BLaER1 (cell line): ENCODE results near the gene EFNA5.

Source experiments
- H3K27ac ChIP-seq: shearing (Covaris generic); formaldehyde crosslinking; 2 replicates; pipeline ENCODE4 v1.8.1; 2022
- H3K27me3 ChIP-seq: shearing (Covaris generic); formaldehyde crosslinking; 2 replicates; pipeline ENCODE4 v1.8.1; 2022
- H3K36me3 ChIP-seq: shearing (Covaris generic); formaldehyde crosslinking; 2 replicates; pipeline ENCODE4 v1.8.1; 2022
- H3K4me1 ChIP-seq: shearing (Covaris generic); formaldehyde crosslinking; 2 replicates; pipeline ENCODE4 v1.8.1; 2022
- H3K4me2 ChIP-seq: shearing (Covaris generic); formaldehyde crosslinking; 2 replicates; pipeline ENCODE4 v1.8.1; 2022
- H3K4me3 ChIP-seq: shearing (Covaris generic); formaldehyde crosslinking; 2 replicates; pipeline ENCODE4 v1.8.1; 2022
- H3K9ac ChIP-seq: shearing (Covaris generic); formaldehyde crosslinking; 2 replicates; pipeline ENCODE4 v1.8.1; 2022
- H3K9me3 ChIP-seq: shearing (Covaris generic); formaldehyde crosslinking; 2 replicates; pipeline ENCODE4 v1.8.1; 2022
- H4K20me1 ChIP-seq: shearing (Covaris generic); formaldehyde crosslinking; 2 replicates; pipeline ENCODE4 v1.8.1; 2022
- Cebpa-rat ChIP-seq: shearing (Covaris generic); IDR thresholded peaks from 2 replicates; pipeline ENCODE4 v1.8.1; 2022

EFNA5 gene

DNA sequence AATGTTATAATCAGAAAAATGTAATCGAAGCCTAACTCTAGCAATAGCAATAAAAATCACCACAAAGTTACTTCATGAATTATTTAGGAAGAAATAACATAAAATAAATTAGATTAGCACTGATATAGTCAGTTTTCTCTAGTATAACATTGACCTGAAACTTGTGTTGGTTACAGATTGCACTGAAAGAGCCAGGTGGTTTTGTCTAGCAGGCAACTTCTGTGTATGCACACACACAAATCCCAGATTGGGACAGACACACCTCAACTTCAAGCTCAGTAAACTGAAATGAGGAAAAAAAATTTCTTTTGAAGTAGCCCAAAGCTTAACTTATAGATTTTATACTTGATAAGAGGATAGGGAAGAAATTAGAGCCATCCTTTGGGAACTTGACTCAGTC lies 129.3 kb downstream of the EFNA5 start:
- Histone ChIP-seq H3K9ac (no peak overlapping the region), H3K4me2 (no peak overlapping the region), H3K4me3 (no peak overlapping the region), H3K9me3 (no peaks in the 10 kb centered on the region), H3K36me3 (no peaks in the 10 kb centered on the region), H3K4me1 (peaks cover 14% of the 10 kb centered on the region), H3K27ac (no peak overlapping the region), H3K27me3 (no peaks in the 10 kb centered on the region), H4K20me1 (no peaks in the 10 kb centered on the region)
- no peak for TF ChIP-seq Cebpa-rat

DNA sequence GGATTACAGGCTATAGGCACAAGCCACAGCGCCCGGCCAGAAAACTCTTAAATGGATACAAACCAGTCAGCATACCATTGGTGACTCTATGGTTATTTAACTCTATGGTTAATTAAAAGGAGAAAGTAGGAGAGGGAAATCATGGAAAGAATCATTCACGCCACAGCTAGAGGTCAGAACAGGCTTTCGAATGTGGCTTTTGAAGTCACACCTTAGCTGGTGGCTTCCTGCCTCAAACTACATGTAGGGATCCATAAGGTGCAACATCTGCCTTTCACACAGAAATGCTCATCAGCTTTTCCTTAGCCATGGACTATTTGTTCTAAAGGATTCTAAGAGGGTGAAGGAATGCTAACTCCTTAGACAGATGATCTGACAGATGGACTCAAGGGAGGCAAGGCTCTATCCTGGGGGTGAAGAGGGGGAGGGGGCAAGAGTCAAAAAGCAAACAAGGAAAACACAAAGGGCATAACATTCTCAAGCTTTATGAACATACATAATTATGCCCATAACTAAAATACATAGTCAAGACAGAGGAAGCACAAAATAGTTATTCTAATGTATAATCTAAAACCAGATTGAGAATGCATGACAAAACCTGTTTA lies 130.9 kb downstream of the EFNA5 start:
- no peaks in the 10 kb centered on the region for H3K36me3 ChIP-seq
- H3K4me1 ChIP-seq, result peaks cover 14% of the 10 kb centered on the region
- no peak overlapping the region for H3K9ac ChIP-seq
- H3K4me2 ChIP-seq, result no peak overlapping the region
- no peak overlapping the region for H3K27ac ChIP-seq
- no peaks in the 10 kb centered on the region for H4K20me1 ChIP-seq
- no peaks in the 10 kb centered on the region for H3K9me3 ChIP-seq
- H3K4me3 ChIP-seq, result no peak overlapping the region
- TF ChIP-seq Cebpa-rat, result no peak
- no peaks in the 10 kb centered on the region for H3K27me3 ChIP-seq

DNA sequence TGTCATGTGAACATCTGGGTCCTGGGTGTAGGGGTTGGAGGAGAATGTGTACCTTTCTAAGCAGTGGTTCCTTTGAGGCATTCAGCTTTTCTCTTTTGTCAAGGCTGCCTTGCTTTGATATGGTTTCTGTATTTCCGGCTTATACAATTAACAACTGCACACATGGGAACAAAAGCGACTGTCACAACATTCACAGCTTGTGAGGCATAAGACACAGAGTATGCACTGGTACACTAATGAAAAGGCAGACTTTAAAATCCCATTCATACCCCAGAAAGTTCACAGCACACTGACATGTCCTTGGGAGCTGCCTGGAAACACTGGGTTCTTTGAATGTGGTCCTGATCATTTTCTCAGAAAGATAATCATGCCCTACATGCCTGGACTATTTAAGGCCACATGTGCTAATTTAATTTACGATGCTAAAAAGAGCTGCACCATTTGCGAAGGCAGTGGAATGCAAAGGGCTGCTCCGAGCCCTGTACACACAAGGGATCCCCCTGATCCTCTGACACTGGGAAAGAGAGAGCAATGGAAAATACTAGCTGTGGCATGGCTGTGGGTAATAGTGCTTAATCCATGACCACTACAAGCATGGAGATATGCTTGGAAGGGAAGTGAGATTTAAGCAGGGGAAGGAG lies 131.8 kb downstream of the EFNA5 start:
- Histone ChIP-seq H3K4me3 (no peak overlapping the region), H3K36me3 (no peaks in the 10 kb centered on the region), H3K9ac (no peak overlapping the region), H3K9me3 (no peaks in the 10 kb centered on the region), H4K20me1 (no peaks in the 10 kb centered on the region), H3K27me3 (no peaks in the 10 kb centered on the region), H3K4me2 (peak overlapping the region; percentile 37), H3K27ac (no peak overlapping the region), H3K4me1 (peaks cover 14% of the 10 kb centered on the region)
- no peak for TF ChIP-seq Cebpa-rat

DNA sequence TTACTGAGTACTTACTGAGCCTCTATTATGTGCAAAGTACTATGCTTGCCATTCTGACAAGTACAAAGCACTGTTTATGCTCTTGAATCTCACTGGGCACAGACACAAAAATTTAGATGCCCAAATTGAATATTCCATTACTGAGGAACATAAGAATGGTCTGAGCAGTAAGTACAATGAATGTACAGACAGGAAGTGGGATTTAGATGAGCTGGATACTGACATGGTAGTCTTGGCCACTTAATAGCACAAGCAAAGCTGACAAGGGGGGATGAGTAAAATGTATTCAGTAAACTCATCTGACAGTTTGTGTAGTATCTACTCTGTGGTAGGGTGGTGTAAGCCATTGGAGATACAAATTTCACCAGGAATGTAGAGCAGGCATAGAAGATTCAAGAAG lies 132.4 kb downstream of the EFNA5 start:
- H3K36me3 ChIP-seq, result no peaks in the 10 kb centered on the region
- no peak for TF ChIP-seq Cebpa-rat
- H3K4me3 ChIP-seq, result no peak overlapping the region
- peak overlapping the region; percentile 37 for H3K4me2 ChIP-seq
- no peaks in the 10 kb centered on the region for H3K9me3 ChIP-seq
- no peak overlapping the region for H3K9ac ChIP-seq
- H3K27me3 ChIP-seq, result no peaks in the 10 kb centered on the region
- H3K27ac ChIP-seq, result no peak overlapping the region
- H4K20me1 ChIP-seq, result no peaks in the 10 kb centered on the region
- H3K4me1 ChIP-seq, result peaks cover 14% of the 10 kb centered on the region

DNA sequence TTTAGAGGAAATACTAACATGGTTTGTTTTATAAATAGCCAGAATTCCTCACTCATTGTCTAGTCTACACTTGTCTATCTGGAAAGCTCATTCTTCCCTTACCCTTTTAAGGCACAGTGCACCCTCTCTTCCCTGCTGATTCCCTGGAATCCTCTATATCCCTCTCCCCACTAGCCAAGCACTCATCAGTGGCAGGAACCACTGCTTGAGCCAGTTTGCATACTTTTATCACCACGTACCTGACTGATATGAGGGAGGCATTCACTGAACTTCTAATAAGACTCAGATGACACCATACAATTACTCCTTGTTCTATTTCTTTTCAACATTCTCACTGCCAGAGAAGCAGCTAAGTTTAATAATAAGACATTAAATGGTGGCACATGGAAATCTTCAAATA lies 134.9 kb downstream of the EFNA5 start:
- TF ChIP-seq Cebpa-rat, result no peak
- Histone ChIP-seq H3K36me3 (no peaks in the 10 kb centered on the region), H3K4me1 (peaks cover 14% of the 10 kb centered on the region)

DNA sequence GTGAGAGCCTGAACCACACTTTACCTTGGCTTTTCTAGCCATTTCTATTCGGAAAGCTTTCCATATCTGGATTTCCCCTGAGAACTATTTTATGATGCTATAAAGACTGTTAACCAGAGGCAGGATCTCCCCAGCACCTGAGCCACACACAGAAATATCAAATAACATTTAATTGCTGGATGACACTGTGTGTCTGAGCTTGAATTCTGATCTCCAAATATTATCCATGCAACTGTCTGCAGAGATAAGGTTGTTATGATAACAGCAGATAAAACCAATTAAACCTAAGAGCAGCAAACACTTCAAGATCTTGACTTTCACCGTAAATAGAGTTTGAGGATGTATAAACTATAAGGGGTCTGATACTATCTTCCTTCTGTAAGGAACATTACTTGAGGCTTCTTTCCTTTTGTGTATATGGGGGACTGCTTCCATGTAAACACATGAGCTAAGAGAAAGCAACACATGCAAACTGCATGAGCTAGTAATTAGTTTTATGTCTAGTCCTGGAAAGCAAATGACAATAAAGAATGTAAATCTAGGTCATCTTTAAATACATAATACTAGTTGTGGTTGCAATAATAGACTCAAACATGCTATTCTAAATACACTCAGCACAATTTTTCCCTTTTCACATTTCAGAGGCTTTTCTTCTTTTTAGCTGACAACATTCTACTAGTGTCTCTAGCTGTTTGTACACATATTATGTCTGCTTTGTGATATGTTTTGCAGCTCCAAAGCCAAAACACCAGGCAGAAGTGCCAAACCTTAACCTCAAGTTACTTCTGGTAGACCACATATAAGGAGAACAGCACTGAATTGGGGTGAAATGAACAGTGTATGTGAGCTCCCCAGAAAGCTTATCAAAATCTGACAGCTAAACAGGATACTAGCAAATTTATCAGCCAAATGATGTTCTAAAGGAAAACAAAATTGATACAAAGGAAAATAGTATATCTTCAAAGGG lies 136.5 kb downstream of the EFNA5 start:
- no peaks in the 10 kb centered on the region for H3K27me3 ChIP-seq
- no peak overlapping the region for H3K4me2 ChIP-seq
- H3K36me3 ChIP-seq, result no peaks in the 10 kb centered on the region
- no peak overlapping the region for H3K27ac ChIP-seq
- H3K9ac ChIP-seq, result no peak overlapping the region
- H3K9me3 ChIP-seq, result no peaks in the 10 kb centered on the region
- H4K20me1 ChIP-seq, result no peaks in the 10 kb centered on the region
- H3K4me3 ChIP-seq, result no peak overlapping the region
- peaks cover 10% of the 10 kb centered on the region for H3K4me1 ChIP-seq
- no peak for TF ChIP-seq Cebpa-rat

More for the DNA sequence above, 134.9 kb downstream of the EFNA5 start:
- Histone ChIP-seq H4K20me1 (no peaks in the 10 kb centered on the region), H3K27ac (no peak overlapping the region), H3K9me3 (no peaks in the 10 kb centered on the region), H3K9ac (no peak overlapping the region), H3K27me3 (no peaks in the 10 kb centered on the region), H3K4me2 (no peak overlapping the region), H3K4me3 (no peak overlapping the region)

DNA sequence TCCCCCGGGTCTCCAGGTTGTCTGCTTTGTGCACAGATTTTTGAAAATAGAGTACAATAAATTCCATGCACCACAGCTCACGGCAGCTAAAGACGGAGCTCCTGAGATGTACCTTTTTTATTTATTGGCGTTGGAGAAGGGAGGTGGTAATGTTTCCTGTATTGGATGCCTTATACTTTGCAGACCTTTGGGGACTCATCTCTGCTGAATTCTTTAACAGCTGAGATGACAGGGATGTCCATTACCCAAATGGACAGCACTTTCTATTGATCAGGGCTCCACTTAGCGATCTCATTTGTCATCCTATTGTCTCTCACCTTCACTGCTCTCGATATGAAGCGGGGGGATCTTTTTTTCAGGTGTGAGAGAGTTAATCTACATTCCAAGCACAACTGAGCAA lies 137.8 kb downstream of the EFNA5 start:
- no peaks in the 10 kb centered on the region for H3K27me3 ChIP-seq
- no peak for TF ChIP-seq Cebpa-rat

DNA sequence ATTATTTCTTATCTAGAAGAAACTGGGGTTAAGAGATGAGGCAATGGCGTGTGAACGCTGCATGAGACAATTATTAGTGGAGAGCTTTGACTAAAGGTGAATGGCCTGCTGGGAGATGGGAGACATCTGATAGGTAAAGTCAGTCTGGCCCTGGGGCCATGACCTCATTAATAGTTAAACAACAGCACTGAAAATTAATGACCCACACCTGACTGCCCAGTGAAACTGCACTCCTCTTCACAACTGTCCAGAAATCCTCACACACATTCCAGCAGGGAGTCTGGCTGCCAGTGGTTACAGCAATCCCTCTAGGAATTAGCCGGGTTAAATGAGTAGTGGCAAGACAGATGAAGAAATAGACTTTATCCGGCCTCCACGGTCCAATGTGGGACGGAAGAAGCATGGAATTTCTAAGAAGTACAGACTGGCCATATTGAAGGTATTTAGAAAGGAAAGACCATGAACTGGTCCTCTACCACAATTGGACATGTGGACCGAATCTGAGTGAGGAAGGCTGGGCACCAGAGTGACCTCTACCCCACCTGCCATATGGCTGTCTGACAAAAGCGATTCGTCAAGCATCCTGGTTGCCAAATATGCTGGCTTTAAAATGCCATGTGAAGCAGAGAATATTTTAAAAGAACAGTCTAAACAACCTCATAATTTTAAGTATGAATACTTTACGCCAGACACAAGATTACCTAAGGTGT lies 138.4 kb downstream of the EFNA5 start:
- no peak overlapping the region for H3K27ac ChIP-seq
- no peaks in the 10 kb centered on the region for H4K20me1 ChIP-seq
- no peaks in the 10 kb centered on the region for H3K9me3 ChIP-seq
- no peak overlapping the region for H3K4me2 ChIP-seq
- TF ChIP-seq Cebpa-rat, result no peak
- H3K36me3 ChIP-seq, result no peaks in the 10 kb centered on the region
- no peak overlapping the region for H3K9ac ChIP-seq
- H3K27me3 ChIP-seq, result no peaks in the 10 kb centered on the region
- no peaks in the 10 kb centered on the region for H3K4me1 ChIP-seq
- H3K4me3 ChIP-seq, result no peak overlapping the region

More for the DNA sequence above, 137.8 kb downstream of the EFNA5 start:
- H3K4me3 ChIP-seq, result no peak overlapping the region
- H3K4me2 ChIP-seq, result no peak overlapping the region
- no peak overlapping the region for H3K27ac ChIP-seq
- H3K4me1 ChIP-seq, result no peaks in the 10 kb centered on the region
- no peak overlapping the region for H3K9ac ChIP-seq
- H4K20me1 ChIP-seq, result no peaks in the 10 kb centered on the region
- no peaks in the 10 kb centered on the region for H3K36me3 ChIP-seq
- no peaks in the 10 kb centered on the region for H3K9me3 ChIP-seq

DNA sequence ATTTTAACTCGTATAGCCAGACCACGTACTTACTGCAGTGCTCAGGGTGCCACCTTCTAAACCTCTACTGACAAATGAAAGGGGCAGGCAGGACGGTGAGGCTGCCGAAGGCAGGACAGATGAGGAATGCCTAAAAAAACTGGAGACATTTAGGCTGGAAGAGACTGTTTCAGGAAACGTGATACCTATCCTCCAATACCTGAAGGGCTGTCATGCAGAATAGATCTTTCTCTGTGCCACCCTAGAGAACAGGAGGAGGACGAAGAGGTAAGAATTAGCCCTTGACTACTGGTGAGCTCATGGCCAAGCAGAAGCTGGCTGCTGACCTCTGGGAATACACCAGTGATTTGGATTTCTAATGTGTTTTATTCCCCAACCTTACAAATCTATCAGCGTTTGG lies 139.4 kb downstream of the EFNA5 start:
- no peaks in the 10 kb centered on the region for H3K9me3 ChIP-seq
- no peak for TF ChIP-seq Cebpa-rat
- no peak overlapping the region for H3K4me2 ChIP-seq

More for the DNA sequence above, 139.4 kb downstream of the EFNA5 start:
- H3K4me1 ChIP-seq, result no peaks in the 10 kb centered on the region
- no peaks in the 10 kb centered on the region for H4K20me1 ChIP-seq
- no peaks in the 10 kb centered on the region for H3K36me3 ChIP-seq
- no peak overlapping the region for H3K27ac ChIP-seq
- H3K27me3 ChIP-seq, result no peaks in the 10 kb centered on the region
- no peak overlapping the region for H3K9ac ChIP-seq
- H3K4me3 ChIP-seq, result no peak overlapping the region
